ENCODE measurements around the gene CDC14C.

The CDC14C gene

GRCh38 chr7:48938539-48939295 lies 14.4 kb downstream of the CDC14C start:
- H3K4me3 ChIP-seq (ENCODE audit: low read length, poor library complexity, severe bottlenecking), result no peak overlapping the region
- no peaks in the 10 kb centered on the region for H4K20me1 ChIP-seq (ENCODE audit: insufficient read depth, low read length, poor library complexity, severe bottlenecking)
- no peaks in the 10 kb centered on the region for H3K9me2 ChIP-seq (replicated peaks; ENCODE audit: low read depth, low read length)
- no peaks in the 10 kb centered on the region for H3K79me2 ChIP-seq (ENCODE audit: insufficient read depth, low read length)
- no peaks in the 10 kb centered on the region for H3K27me3 ChIP-seq (ENCODE audit: insufficient read depth, low read length, poor library complexity, severe bottlenecking)
- no peaks in the 10 kb centered on the region for H3K36me3 ChIP-seq (ENCODE audit: insufficient read depth, low read length)
- no peak overlapping the region for H3K4me2 ChIP-seq (ENCODE audit: low read depth, low read length, poor library complexity, severe bottlenecking)
- TF ChIP-seq EZH2phosphoT487 (IDR thresholded peaks at IDR 0.05; ENCODE audit: borderline replicate concordance), result no peak
- TF ChIP-seq, protein P1, sequence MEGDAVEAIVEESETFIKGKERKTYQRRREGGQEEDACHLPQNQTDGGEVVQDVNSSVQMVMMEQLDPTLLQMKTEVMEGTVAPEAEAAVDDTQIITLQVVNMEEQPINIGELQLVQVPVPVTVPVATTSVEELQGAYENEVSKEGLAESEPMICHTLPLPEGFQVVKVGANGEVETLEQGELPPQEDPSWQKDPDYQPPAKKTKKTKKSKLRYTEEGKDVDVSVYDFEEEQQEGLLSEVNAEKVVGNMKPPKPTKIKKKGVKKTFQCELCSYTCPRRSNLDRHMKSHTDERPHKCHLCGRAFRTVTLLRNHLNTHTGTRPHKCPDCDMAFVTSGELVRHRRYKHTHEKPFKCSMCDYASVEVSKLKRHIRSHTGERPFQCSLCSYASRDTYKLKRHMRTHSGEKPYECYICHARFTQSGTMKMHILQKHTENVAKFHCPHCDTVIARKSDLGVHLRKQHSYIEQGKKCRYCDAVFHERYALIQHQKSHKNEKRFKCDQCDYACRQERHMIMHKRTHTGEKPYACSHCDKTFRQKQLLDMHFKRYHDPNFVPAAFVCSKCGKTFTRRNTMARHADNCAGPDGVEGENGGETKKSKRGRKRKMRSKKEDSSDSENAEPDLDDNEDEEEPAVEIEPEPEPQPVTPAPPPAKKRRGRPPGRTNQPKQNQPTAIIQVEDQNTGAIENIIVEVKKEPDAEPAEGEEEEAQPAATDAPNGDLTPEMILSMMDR (conservative IDR thresholded peaks at IDR 0.05; ENCODE audit: low read length), result no peak
- no peak overlapping the region for H3K9ac ChIP-seq (ENCODE audit: low read depth, low read length, poor library complexity, severe bottlenecking)
- no peaks in the 10 kb centered on the region for H3K4me1 ChIP-seq (ENCODE audit: insufficient read depth, low read length, poor library complexity, severe bottlenecking)
- H2AFZ ChIP-seq (ENCODE audit: low read length), result no peak overlapping the region
- H3K9me3 ChIP-seq (ENCODE audit: insufficient read depth, low read depth, low read length), result no peaks in the 10 kb centered on the region
- H3F3A ChIP-seq (ENCODE audit: low read depth), result no peaks in the 10 kb centered on the region

- no peaks in the 10 kb centered on the region for H3K79me2 ChIP-seq (ENCODE audit: insufficient read depth, low read length)
- TF ChIP-seq EZH2phosphoT487 (IDR thresholded peaks at IDR 0.05; ENCODE audit: borderline replicate concordance), result no peak
- TF ChIP-seq, protein P1 (conservative IDR thresholded peaks at IDR 0.05; ENCODE audit: low read length), result no peak
These were observed 19.1 kb downstream of the CDC14C start for GRCh38 chr7:48943279-48943990.

DNA sequence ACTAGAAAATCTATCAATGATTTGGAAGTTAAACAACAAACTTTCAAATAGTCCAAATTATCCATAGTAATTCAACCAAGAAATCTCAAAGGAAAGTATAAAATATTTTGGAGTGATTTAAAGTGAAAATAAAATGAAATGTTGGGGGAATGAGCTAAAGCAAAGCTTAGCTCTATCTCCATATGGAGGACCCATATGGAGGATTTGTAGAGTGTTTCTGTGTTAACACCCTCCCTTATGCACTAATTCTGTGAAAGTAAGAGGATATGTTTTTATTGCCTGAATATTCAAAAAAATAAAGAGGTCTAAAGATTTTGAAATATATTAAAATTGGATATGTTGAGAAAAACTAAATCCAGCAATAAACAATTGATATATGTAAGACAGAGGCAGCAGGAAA lies 31.6 kb downstream of the CDC14C start:
- Histone ChIP-seq H3K79me2 (ENCODE audit: insufficient read depth, low read length) (no peaks in the 10 kb centered on the region), H3K4me2 (ENCODE audit: low read depth, low read length, poor library complexity, severe bottlenecking) (no peak overlapping the region), H4K20me1 (ENCODE audit: insufficient read depth, low read length, poor library complexity, severe bottlenecking) (no peaks in the 10 kb centered on the region), H3K9me2 (replicated peaks; ENCODE audit: low read depth, low read length) (no peaks in the 10 kb centered on the region), H3K4me3 (ENCODE audit: low read length, poor library complexity, severe bottlenecking) (no peak overlapping the region), H3F3A (ENCODE audit: low read depth) (no peaks in the 10 kb centered on the region), H3K36me3 (ENCODE audit: insufficient read depth, low read length) (no peaks in the 10 kb centered on the region), H3K9me3 (ENCODE audit: insufficient read depth, low read depth, low read length) (no peaks in the 10 kb centered on the region), H3K4me1 (ENCODE audit: insufficient read depth, low read length, poor library complexity, severe bottlenecking) (no peaks in the 10 kb centered on the region), H3K9ac (ENCODE audit: low read depth, low read length, poor library complexity, severe bottlenecking) (no peak overlapping the region), H3K27me3 (ENCODE audit: insufficient read depth, low read length, poor library complexity, severe bottlenecking) (no peaks in the 10 kb centered on the region), H2AFZ (ENCODE audit: low read length) (no peak overlapping the region)
- TF ChIP-seq, protein P1 (conservative IDR thresholded peaks at IDR 0.05; ENCODE audit: low read length), result no peak
- no peak for TF ChIP-seq EZH2phosphoT487 (IDR thresholded peaks at IDR 0.05; ENCODE audit: borderline replicate concordance)

More at GRCh38 chr7:48943279-48943990, 19.1 kb downstream of the CDC14C start:
- H3K4me1 ChIP-seq (ENCODE audit: insufficient read depth, low read length, poor library complexity, severe bottlenecking), result no peaks in the 10 kb centered on the region
- no peaks in the 10 kb centered on the region for H3K27me3 ChIP-seq (ENCODE audit: insufficient read depth, low read length, poor library complexity, severe bottlenecking)
- H3K4me3 ChIP-seq (ENCODE audit: low read length, poor library complexity, severe bottlenecking), result no peak overlapping the region
- H4K20me1 ChIP-seq (ENCODE audit: insufficient read depth, low read length, poor library complexity, severe bottlenecking), result no peaks in the 10 kb centered on the region
- no peak overlapping the region for H3K4me2 ChIP-seq (ENCODE audit: low read depth, low read length, poor library complexity, severe bottlenecking)
- no peak overlapping the region for H3K9ac ChIP-seq (ENCODE audit: low read depth, low read length, poor library complexity, severe bottlenecking)
- H3F3A ChIP-seq (ENCODE audit: low read depth), result no peaks in the 10 kb centered on the region
- no peak overlapping the region for H2AFZ ChIP-seq (ENCODE audit: low read length)
- H3K36me3 ChIP-seq (ENCODE audit: insufficient read depth, low read length), result no peaks in the 10 kb centered on the region
- no peaks in the 10 kb centered on the region; the same call in 1 of the 2 replicates for H3K9me3 ChIP-seq (ENCODE audit: insufficient read depth, low read depth, low read length)
- H3K9me2 ChIP-seq (replicated peaks; ENCODE audit: low read depth, low read length), result no peaks in the 10 kb centered on the region
